GM19193 (cell line): ENCODE results near the gene ZIC2.

Source experiments
- POLR2A ChIP-seq: IDR thresholded peaks from 4 replicates; pipeline ENCODE4 v1.6.1; 2011; ENCODE audit not compliant: insufficient read depth, insufficient read length; ENCODE audit errors: extremely low read depth

ZIC2 gene

GRCh38 chr13:99970651-99971575, 10.7 kb upstream of the ZIC2 start:
- no peak for TF ChIP-seq POLR2A

GRCh38 chr13:99971576-99972189, 9.9 kb upstream of the ZIC2 start, which contains the start of gene ZIC5:
Gene ZIC5 (minus strand): TSS chr13:99971767. CDS start chr13:99971603, 164 bp downstream.
- no peak for TF ChIP-seq POLR2A

- TF ChIP-seq POLR2A: no peak
Measured at GRCh38 chr13:99972190-99972731, 9.3 kb upstream of the ZIC2 start.

GRCh38 chr13:99973163-99973807, 8.3 kb upstream of the ZIC2 start:
- no peak for TF ChIP-seq POLR2A

- TF ChIP-seq POLR2A: no peak
Measured at GRCh38 chr13:99973808-99974185, 7.8 kb upstream of the ZIC2 start.

- no peak for TF ChIP-seq POLR2A
Measured at GRCh38 chr13:99974296-99974938, 7.2 kb upstream of the ZIC2 start.

GRCh38 chr13:99974939-99975561, 6.5 kb upstream of the ZIC2 start:
- no peak for TF ChIP-seq POLR2A

GRCh38 chr13:99975626-99976025, 6.0 kb upstream of the ZIC2 start:
- no peak for TF ChIP-seq POLR2A

- TF ChIP-seq POLR2A: no peak
Measured at GRCh38 chr13:99976575-99976974, 5.0 kb upstream of the ZIC2 start.

- TF ChIP-seq POLR2A: no peak
Measured at GRCh38 chr13:99977334-99977911, 4.2 kb upstream of the ZIC2 start.

- no peak for TF ChIP-seq POLR2A
Measured at GRCh38 chr13:99977912-99978798, 3.4 kb upstream of the ZIC2 start.

GRCh38 chr13:99978799-99979452, 2.7 kb upstream of the ZIC2 start:
- no peak for TF ChIP-seq POLR2A
